Measurements from ENCODE around the gene CD47.

The CD47 gene

GRCh38 chr3:108117241-108117775 lies 26.5 kb upstream of the CD47 start:
- no peak for DNase-seq (ENCODE audit: low spot score)

GRCh38 chr3:108114423-108115065 lies 23.7 kb upstream of the CD47 start:
- no peak for DNase-seq (ENCODE audit: low spot score)

DNA sequence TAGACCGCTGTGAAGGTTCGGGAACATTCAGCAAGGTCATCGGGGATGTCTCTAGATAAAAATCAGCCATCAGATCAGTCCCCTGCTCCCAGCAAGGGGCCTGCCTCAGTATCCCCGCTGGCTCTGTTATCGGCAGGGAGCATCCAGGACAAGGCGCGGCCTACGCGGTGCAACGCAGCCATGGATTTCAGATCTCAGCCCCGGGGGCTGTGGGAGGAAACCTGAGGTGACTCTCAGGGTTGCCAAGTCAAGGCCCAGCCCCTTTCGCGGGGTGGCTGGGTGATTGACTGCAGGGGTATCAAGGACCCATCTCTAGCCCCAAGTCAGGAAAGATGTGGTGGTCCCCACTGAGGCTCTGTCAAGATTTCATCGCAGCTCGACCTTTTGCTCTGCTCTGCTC lies 23.1 kb upstream of the CD47 start:
- no peak for DNase-seq (ENCODE audit: low spot score)

GRCh38 chr3:108110934-108111333 lies 20.1 kb upstream of the CD47 start:
- no peak for DNase-seq (ENCODE audit: low spot score)

GRCh38 chr3:108108416-108108815 lies 17.6 kb upstream of the CD47 start:
- DNase-seq (ENCODE audit: low spot score), result no peak

DNA sequence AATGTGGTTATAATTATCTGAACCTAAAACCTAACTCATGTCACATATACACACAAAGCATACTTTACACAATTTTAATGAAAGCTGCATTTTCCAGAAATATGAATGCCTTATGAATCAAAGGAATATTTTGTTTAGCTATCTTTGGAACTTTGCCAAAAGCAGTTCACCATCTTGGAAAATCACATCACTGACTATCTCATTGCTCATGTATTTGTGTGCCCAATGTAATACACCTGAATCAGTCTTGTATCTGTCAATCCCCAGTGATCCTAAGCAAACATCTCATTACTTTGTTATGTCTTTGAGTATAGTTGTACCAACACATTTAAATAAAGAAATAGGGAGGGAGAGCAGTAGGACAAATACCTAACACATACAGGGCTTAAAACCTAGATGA lies 15.6 kb upstream of the CD47 start:
- no peak for DNase-seq (ENCODE audit: low spot score)

DNA sequence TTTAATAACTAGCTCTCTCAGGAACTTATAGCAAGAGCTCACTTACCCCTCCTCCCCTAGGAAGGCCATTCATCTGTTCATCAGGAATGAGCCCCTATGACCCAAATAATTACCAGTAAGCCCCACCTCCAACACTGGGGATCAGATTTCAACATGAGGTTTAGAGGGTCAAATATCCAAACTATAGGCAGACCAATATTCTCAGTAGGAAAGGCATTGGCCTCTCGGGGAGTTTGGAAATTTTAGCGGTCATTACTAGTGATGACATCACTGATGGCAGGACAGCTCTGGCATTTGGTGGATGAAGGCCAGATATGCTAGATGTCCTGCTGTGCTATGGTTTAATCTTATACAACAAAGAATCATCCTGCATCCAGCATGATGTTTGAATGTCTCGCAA lies 15.2 kb upstream of the CD47 start:
- DNase-seq (ENCODE audit: low spot score), result no peak

DNA sequence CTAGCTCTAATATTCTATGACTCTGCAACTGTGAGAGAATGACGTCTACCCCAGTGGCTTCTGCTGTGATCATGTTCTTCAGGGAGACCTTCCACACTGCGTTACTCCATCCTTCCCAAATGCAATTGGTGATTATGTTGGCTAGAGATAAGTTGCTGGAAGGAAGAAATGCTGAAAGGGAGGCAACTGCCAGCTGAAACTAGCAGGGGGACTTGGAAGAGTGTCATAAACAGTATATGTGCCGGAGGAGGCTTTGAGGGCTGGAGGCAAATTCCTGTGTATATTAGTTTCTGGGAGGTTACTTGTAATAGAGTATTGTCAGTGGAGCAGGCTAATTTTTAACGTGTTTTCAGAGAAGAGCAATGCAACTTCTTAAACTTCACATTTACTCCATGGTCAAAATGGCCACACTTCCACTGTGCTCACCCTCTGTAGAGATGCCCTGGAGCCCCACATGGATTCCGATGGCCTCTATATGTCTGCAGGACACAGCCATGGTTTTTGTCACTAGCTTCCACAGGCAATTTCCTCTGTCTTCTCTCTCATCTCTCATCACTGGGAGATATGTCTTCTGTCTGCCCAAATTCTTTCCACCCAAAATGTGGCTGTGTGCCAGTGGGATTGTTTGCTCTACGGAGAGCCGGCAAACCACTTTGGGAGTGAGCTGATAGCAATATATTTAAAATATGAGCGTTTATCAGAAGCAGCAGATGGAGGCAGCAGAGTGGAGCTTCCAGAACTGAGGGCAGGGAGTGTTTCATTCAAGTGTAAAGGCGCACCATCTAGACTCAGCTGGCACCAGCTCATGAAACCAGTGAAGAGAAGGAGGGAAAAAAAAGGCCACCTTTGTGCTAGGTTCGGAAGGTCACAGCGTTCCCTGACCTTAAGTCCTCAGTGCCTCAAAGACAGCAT lies 13.3 kb upstream of the CD47 start:
- DNase-seq (ENCODE audit: low spot score), result no peak

DNA sequence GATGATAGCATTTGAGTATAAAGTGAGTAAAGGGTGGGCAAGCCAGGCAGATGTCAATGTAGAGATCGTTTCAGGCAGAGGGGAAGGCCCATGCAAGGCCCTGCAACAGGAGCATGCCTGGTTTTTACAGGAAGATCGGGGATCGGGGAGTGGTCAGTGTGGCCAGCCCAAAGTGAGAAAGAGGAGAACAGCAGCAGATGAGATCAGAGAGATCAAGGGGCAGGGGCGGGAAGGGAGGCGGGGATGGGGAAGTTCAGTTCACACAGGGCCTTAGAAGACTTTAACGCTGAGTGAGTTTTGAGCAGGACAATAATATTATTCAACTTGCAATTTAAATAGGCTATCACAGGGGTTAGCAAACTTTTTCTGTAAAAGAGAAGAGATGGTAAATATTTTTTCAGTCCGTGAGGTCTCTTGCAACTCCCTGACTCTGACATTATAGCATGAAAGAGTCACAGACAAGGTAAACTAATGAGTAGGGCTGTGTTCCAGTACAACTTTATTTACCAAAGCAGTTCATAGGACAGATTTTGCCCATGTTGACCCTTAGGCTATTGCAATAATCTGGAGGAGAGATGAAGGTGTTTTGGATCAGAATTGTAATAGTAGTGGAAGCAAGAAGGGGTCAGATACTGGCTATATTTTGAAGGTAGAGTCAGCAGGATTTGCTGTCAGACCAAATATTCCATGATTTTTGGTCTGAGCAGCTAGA lies 12.4 kb upstream of the CD47 start:
- DNase-seq (ENCODE audit: low spot score), result no peak

DNA sequence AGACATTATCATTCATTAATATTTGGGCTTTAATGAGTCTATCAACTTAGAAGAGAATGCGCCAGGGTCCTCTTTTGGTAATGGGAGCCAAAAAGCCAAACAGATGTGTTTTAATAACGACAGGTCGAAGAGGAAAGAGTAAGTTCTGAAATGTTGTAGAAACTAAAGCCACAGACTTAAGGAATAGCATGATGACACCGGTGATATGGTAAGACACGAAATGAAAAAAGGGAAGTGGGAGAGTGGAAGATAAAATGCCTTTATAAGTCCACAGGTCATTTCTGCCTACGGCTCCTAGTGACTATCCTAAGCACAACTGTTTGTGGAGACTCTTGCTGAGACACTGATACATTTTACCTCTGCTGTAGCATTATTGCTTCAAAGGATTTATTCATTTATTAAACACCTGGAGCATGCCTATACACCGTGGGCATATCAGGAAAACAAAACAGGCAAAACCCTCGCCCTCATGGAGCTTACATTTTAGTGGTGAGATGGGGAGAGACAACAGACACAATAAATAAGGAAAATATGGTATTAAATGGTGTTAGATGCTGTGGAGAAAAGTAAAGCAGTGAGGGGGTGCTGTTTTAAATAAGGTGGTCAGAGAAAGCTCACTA lies 11.7 kb upstream of the CD47 start:
- DNase-seq (ENCODE audit: low spot score), result no peak

DNA sequence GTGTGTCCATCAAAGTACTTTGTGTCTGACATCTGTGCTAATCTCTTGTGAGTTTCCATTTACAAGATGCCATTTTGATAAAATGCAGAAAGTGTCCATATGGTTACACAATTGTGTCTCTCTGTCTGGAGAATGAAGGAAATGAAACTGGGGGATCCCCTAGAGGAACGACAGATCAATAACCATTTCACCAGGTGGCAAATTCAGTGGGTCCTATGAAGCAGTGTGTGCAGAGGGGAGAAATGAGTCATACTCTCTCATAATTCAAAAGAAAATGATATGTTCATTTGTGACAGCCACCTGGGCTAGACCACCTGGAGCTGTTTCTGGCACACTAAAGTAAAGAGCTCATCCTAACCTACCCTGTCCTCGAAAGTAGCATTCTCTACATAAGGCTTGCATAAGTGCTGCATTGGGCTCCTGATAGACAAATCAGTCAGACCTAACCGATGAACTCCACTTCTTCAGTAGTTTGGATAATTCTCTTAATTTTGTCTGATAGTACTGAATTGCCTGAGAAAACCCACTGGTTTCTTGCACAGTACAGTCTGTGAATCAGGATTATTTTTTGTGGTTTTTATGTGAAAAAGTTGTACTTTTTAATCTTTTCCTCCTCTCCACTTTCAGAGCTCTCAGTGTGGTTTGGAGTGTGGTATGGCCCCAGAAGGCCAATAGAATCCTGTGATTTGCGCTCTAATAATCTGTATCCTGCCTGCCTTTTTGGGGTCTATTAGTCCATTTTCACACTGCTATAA lies 10.3 kb upstream of the CD47 start:
- no peak for DNase-seq (ENCODE audit: low spot score)

- no peak for DNase-seq (ENCODE audit: low spot score)
These were observed 9.0 kb upstream of the CD47 start for GRCh38 chr3:108099679-108100428.

GRCh38 chr3:108099244-108099643 lies 8.4 kb upstream of the CD47 start:
- DNase-seq (ENCODE audit: low spot score), result no peak

DNA sequence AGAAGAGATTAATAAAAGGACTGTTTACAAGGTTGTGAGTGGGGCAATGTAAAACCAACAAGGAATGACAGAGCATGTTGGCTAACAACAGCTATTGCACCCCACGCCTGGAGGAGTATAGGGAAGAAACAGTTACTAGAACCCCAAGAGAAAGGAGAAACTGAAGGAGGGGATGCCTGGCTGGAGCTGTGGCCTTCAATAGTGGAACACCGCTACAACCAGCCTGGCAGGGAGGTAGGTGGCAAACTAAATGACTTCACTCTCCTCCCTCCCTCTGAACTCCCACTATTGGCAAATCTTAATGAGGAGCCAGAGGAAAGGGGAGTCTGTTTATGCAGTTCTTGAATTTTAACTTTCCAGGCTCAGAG lies 7.2 kb upstream of the CD47 start:
- no peak for DNase-seq (ENCODE audit: low spot score)

- DNase-seq (ENCODE audit: low spot score), result no peak
These were observed 6.6 kb upstream of the CD47 start for GRCh38 chr3:108097322-108098002.

DNA sequence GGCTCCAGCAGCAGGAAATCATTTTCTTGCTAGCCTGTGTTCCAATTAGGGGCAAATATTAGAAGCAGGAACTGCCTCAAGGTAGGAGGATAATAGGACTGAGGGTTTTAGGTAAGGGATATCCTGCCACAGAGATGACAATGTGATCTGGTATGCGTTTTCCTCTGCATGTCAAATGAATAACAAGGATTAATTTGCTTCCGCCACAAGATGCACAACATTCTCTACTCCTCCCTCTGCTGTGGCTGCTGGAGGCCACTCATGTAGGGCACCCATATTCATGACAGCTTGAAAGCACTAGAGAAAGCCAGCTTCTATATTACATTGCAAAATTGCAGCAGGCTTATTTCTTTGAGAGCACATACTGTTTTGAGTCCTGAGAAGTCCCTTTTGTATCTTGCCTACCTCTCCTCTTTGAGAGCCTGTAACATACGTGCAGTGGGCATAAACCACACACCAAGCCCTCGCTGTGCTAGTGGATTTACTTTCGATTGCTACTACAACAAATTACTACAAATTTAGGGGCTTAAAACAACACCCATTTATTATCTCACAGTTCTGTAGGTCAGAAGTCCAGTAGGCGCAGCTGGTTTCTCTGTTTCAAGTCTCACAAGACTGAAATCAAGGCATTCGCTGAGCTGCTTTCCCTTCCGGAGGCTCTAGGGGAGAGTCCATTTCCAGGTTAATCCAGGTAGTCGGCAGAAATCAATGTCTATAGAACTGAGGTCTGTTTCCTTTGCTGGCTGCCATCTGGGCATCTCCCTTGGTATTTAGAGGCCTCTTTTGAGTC lies 5.9 kb upstream of the CD47 start:
- no peak for DNase-seq (ENCODE audit: low spot score)

DNA sequence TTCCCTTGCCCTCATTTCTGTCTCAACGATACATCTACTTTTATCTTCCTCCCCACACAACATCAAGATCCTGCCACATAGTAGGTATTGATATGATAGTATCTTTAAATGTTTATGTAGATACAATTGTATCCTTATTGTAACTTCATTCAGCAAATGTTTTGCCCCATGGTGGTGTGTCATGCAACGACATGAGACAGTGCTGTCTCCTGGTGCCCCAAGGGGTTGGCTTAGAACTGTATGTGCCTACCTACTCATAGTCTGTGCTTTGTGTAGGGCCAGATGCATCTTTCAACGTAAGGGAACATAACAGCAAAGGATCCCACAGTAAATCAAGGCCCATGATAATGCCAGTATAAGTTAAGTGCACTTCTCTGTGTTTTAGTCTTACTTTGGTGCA lies 2.8 kb upstream of the CD47 start:
- no peak for DNase-seq (ENCODE audit: low spot score)

- DNase-seq (ENCODE audit: low spot score), result no peak
These were observed 2.2 kb upstream of the CD47 start for GRCh38 chr3:108093021-108093420.

DNA sequence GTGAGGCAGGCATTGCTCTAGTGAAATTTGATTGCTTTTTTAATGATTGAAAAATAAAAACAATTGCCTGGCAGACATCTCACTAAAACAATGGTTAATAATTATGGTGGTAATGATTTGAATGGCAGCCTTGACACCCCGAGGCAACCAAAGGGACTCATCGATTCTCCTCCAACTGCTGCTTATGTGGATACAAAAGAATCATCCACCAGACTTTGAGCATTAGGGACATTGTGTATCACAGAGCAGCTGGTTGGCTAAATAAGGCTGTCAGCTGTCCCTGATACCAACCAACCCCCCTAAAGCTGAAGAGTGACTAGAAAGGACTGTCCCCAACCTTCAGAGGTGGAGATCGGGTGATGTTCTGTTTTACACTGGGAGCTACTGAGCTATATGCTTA lies 1.7 kb upstream of the CD47 start:
- no peak for DNase-seq (ENCODE audit: low spot score)

All from RKO (cell line).